NCI-H1694 treated with DMSO at 0.1 percent for 48 hours (cell line): ENCODE results near the gene KDM4D.
"Not testable (repeated sequence)": the region's sequence is repeated elsewhere in the genome, so short reads cannot be mapped to it uniquely, and the experiment has no call there.

Source experiments
- DNase-seq: peaks from one replicate; lab custom pipeline; 2025; lab: John Stamatoyannopoulos, UW

KDM4D gene

GRCh38 chr11:94973099-94973968 lies at the start of gene KDM4D, which contains the start of gene CWC15:
Gene KDM4D, plus strand, starts transcription at chr11:94973709. Its CDS starts 23,664 bp downstream, at chr11:94997373.
Gene CWC15, minus strand, starts transcription at chr11:94973556. Its CDS starts 1,371 bp downstream, at chr11:94972185.
- peak; percentile 52 for DNase-seq

- DNase-seq = no peak
Observed at GRCh38 chr11:94924171-94924572, 49.3 kb upstream of the KDM4D start.

GRCh38 chr11:94924612-94925011 lies 48.9 kb upstream of the KDM4D start:
- no peak for DNase-seq

DNA sequence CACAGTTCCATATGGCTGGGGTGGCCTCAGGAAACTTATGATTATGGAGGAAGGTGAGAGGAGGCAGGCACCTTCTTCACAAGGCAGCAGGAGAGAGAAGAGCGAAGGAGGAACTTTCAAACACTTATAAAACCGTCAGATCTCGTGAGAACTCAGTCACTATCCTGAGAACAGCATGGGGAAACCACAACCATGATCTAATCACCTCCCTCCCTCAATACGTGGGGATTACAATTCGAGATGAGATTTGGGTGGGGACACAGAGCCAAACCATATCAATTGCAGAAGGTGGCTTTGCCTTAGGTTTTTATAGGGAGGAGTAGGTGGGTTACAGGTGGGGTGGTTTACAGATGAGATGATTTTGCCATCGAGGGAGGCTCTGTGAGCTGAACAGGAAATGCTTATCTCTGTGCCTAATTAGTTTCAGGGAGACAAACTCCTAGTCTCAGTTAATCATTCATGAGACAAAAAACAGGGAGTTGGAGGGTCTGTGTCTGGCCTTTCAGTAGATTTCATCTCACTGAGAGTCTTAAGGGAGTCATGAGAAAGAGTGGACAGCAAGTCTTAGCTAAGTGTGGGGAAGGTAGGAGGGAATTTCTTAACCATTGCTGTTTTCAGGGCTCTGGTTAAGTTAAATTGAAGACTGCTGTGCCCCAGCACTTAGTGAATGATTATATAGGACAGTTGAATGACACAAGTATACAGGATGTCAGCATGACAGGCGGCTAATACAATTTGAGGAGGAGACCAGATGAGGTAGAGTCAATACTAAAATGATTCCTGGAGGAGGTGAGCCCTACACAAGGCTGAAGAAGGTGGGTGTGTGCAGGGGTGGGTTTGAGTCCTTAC lies 47.9 kb upstream of the KDM4D start:
- no peak for DNase-seq

GRCh38 chr11:94926271-94926625 lies 47.3 kb upstream of the KDM4D start:
- DNase-seq = no peak

GRCh38 chr11:94926698-94927237 lies 46.7 kb upstream of the KDM4D start:
- no peak for DNase-seq

DNA sequence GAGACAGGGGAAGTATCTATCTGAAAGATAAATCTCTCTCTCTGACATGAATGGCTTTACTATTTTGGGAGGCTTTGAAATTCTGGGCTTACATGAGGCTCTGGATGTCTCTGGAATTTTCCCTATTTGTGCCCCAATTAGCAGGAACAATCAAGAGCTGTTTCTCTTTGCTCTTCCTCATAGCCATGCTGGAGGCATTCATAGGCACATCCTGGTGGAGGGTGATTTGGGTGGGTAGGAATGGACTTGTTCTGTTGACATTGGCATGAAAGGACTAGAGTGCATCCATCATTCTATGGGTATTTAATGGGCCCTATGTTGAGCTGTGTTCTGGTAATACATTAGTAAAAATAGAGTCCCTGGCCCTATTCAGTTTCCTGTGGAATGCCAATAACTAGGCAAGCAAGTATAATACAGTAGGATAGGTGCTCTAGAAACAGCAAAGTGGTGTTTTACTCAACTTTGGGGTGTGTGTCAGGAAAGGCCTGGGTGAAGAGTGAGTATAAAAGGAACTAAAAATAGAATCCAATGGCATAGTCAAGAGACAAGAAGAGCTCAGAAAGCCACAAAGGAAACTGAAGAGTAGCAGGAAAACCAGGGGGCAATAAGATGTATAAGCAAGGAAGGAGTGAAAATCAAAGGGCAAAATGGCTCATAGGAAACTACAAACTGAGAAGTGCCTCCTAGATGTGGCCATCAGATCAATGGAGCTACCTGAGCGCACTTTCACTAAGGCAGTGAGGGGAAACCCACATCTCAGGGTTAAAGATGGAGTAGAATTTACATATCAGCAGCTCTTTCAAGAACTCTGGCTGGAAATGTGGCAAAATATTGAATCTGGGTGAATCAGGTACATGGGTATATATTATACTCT lies 45.2 kb upstream of the KDM4D start:
- no peak for DNase-seq

- not testable (repeated sequence) for DNase-seq
Observed at GRCh38 chr11:94932072-94932471, 41.4 kb upstream of the KDM4D start.

GRCh38 chr11:94932503-94932902 lies 41.0 kb upstream of the KDM4D start:
- no peak for DNase-seq

DNA sequence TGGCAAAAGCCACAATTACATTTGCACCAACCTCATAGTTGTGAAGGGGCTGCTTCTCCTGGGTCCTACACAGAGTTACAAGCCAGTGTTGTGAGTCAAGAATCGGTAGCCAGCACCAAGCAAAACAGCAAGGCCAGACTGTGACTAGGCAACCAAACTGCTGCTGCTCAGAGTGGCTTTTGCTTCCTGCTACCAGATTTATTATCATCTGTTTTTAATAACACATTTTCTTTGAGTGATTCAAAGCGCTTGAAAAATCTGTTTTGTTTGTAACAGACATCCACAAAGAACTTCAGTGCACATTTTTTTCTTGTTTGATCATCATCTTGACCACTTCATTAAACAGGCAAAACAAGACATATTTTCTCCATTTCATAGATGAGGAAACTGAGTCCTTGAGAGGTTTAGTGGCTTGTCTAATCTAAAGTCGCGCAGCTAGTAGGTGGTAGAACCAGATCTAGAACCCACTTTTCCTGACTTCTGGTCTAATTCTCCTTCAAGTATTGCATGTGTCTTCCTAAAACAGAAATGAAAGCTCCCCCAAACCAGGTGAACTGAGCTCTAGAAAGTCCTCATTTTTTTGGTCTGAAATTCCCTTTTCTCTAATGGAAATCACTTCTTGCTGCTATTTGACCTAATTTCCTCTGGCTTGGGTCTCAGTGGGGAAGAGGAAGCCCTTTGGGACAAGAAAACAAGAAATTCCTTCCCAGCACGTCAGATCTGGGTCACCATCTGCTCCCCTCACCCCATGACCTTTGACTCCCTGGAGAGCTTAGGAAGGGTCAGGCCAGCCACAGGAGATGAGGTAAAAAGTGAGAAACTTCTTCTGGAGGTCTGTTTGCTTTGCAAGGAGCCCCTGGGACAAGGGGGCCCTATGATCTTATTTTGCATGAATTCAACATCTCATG lies 40.0 kb upstream of the KDM4D start:
- no peak for DNase-seq

DNA sequence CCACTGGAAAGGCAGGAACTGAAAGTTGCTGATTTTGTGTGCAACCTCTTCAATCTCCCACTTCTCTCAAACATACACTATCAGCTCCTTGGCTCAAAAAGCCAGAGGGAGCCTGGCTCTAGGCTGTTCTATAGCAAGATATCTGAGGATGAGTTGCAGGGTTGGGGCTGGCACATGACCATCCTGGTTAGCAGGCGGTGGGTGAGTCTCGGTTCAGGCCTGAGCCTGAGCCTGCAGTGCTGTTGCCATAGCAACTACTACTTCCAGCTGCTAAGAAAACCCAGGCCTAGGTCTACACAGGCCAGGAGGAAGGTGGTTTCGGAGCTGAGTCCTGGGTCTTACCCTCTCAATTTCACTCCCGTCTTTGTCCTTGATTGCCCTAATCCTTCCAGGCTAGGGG lies 39.1 kb upstream of the KDM4D start:
- peak; percentile 11 for DNase-seq

DNA sequence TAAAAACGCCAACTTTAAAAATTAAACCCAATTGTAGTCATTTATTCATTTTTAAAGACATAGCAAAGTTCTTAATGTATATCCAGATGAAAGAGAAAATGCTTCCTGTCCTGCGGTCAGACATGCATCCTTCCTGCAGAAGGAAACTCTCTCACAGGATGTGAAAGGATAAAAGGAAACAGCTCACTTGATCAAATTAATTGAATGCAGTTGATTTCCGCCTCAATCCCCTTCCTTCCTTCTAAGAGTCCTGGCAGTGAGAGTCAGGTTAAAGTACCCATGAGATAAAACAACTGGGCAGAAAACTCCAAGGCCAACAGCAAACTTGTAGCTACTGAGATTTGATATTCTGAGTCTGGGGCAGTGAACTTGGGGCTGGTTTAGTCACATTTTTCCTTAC lies 38.7 kb upstream of the KDM4D start:
- no peak for DNase-seq

- DNase-seq = peak; percentile 3
Observed at GRCh38 chr11:94938095-94939055, 35.1 kb upstream of the KDM4D start.

DNA sequence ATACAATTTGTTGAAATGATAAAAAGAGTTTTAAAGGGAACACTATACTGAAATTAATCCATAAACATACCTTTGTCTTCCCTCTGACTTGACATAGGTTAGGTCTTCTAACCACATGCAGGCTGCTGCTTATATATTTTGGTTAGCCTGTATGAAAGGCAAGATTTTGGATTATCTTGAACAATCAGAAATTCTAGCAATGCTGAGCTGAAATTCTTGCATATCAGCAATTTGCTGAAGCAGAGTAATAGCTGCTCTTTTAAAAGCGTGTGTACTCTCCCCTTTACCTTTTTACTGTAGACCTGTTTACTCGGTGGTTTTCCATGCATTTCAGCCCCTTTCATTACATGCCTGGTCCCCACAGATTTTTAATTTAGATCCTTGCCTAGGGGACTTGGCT lies 34.2 kb upstream of the KDM4D start:
- DNase-seq = no peak

- DNase-seq = no peak
Observed at GRCh38 chr11:94941131-94941530, 32.4 kb upstream of the KDM4D start.

GRCh38 chr11:94946812-94947211 lies 26.7 kb upstream of the KDM4D start:
- DNase-seq = no peak

DNA sequence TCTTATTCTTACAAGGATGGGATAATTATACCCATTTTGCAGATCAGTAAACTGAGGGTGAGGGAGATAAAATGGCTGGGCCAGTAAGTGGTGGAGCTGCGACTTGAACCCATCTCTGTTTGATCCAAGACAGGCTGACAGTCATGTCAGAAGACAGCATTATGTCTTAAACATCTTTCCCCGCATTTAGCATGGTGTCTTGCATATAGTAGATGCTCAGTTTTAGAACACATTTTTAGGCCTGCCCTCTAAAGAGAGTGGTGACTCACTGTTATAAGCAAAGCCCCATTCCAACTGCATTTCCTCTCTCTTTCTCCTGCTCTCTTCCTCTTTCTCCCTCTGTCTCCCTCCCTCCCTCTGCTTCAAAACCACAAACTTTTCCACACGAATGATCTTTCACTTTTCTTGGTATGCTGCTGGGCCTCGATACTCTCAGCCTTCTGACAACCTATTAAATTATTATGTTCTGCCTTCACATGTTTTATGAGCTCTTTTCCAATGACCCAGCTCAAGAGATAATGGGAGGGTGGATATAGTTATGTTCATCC lies 25.4 kb upstream of the KDM4D start:
- no peak for DNase-seq

GRCh38 chr11:94954753-94955152 lies 18.8 kb upstream of the KDM4D start:
- no peak for DNase-seq

DNA sequence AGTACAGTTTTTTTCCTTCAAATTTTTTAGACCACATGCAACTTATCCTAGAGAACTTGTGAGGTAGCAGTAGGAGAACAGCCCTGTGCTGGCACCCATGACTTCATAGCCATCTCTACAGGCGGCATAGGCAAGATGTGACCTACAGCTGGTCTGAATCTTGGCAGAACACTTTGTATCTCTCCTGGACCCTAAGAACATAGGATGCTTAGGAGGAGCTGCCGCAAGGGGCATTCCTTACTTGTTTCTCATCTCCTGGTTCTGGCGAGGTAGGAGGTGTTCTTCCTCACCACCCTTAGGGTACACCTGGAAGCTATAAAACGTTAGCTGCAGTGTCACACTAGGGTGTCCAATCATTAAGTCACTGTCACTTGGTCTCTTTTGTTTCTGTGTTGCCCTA lies 16.5 kb upstream of the KDM4D start:
- DNase-seq = no peak
